Left ventricle myocardium inferior (tissue), 1 donor: ENCODE data around the gene FAAP100. TPM values are rescaled to one million over a fixed set of nuclear protein-coding genes. Genes with fewer than 3 reads are reported as not detected.

Experiments used
- DNase-seq: peaks from one replicate; pipeline ENCODE4 v3.0.0-alpha.2; 2020
- H3K27ac ChIP-seq: fragments of 200-600 bp; replicated peaks from 2 replicates; pipeline ENCODE4 v1.8.0; 2021
- H3K27me3 ChIP-seq: fragments of 200-600 bp; 2 replicates; pipeline ENCODE4 v1.8.0; 2021; ENCODE audit warnings: low read depth
- H3K36me3 ChIP-seq: fragments of 200-600 bp; 2 replicates; pipeline ENCODE4 v1.8.0; 2021
- H3K4me1 ChIP-seq: fragments of 200-600 bp; 2 replicates; pipeline ENCODE4 v1.8.0; 2021
- H3K4me3 ChIP-seq: fragments of 200-600 bp; 2 replicates; pipeline ENCODE4 v1.8.0; 2021; ENCODE audit warnings: mild to moderate bottlenecking, moderate library complexity
- H3K9me3 ChIP-seq: fragments of 200-600 bp; replicated peaks from 2 replicates; pipeline ENCODE4 v1.8.0; 2021
- intact Hi-C: fragments of 100-400 bp; cut with micrococcal nuclease; formaldehyde crosslinking; loops from one replicate; pipeline ENCODE4 v1.11.0; 2022
- total RNA-seq: library from RNA; stranded (reverse); fragmentation: NEBNext Ultra II Directional; extraction: Animal tissue kit (Norgen Biotek cat#: 25700); gene quantifications from one replicate; pipeline ENCODE4 v1.2.1, GENCODE V29; 2021
- TF ChIP-seq, protein P1 (sequence below): fragments of 200-600 bp; IDR thresholded peaks from 2 replicates; pipeline ENCODE4 v1.8.0; 2021; ENCODE audit warnings: antibody characterized with exemption, mild to moderate bottlenecking, borderline replicate concordance
- donor health status: DM: no; HTN: yes; CAD: no; lungs with severe emphysema.

Gene FAAP100
- total RNA-seq, 1 donor from 2014 or later = 15.9 TPM

DNA sequence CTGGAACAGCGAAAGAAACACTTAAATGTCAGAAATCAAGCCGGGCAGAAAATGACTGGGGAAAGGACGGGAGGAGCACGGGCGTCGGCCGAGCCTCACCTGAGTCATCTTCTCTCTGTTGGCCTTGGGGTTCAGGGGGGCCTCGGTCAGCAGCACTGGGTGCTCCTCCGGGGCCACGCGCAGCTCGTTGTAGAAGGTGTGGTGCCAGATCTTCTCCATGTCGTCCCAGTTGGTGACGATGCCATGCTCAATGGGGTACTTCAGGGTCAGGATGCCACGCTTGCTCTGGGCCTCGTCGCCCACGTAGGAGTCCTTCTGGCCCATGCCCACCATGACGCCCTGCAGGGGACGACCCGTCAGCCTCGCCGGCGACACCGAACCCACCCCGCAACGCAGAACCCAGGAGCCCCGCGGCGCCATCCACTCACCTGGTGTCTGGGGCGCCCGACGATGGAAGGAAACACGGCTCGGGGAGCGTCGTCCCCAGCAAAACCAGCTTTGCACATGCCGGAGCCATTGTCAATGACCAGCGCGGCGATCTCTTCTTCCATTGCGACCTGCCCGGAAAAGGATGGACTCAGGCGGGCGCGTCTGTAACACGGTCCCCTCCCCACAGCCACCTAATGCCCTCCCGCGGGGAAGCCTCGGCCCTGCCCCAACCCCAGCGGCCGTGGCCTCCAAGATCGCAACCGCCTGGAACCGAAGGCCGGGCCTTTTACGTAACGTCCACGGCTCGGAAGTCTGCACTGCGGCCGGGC is 40.2 kb downstream of the FAAP100 start:
- Histone ChIP-seq H3K4me3 (peak overlapping the region; percentile 93), H3K9me3 (peaks cover 4% of the 10 kb centered on the region), H3K27me3 (no peaks in the 10 kb centered on the region), H3K4me1 (peaks cover 78% of the 10 kb centered on the region), H3K27ac (peak overlapping the region; percentile 99), H3K36me3 (peaks cover 45% of the 10 kb centered on the region)
- intact Hi-C loops = no loop called here
- TF ChIP-seq, protein P1, sequence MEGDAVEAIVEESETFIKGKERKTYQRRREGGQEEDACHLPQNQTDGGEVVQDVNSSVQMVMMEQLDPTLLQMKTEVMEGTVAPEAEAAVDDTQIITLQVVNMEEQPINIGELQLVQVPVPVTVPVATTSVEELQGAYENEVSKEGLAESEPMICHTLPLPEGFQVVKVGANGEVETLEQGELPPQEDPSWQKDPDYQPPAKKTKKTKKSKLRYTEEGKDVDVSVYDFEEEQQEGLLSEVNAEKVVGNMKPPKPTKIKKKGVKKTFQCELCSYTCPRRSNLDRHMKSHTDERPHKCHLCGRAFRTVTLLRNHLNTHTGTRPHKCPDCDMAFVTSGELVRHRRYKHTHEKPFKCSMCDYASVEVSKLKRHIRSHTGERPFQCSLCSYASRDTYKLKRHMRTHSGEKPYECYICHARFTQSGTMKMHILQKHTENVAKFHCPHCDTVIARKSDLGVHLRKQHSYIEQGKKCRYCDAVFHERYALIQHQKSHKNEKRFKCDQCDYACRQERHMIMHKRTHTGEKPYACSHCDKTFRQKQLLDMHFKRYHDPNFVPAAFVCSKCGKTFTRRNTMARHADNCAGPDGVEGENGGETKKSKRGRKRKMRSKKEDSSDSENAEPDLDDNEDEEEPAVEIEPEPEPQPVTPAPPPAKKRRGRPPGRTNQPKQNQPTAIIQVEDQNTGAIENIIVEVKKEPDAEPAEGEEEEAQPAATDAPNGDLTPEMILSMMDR = no peak
- DNase-seq = no peak

DNA sequence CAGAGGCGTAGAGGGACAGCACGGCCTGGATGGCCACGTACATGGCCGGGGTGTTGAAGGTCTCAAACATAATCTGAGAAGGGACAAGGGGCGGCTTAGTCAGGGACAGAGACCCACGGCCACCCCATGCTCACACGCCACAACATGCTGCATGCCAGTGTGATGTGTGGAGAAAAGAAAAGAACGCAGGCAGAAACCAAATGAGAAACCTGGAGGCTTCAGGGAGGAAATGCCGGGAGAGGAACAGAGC is 40.7 kb downstream of the FAAP100 start:
- intact Hi-C loops = no loop called here
- TF ChIP-seq, protein P1 = no peak
- DNase-seq = no peak
- Histone ChIP-seq H3K9me3 (peaks cover 4% of the 10 kb centered on the region), H3K27me3 (no peaks in the 10 kb centered on the region), H3K4me3 (peak overlapping the region; percentile 93), H3K4me1 (peaks cover 73% of the 10 kb centered on the region), H3K27ac (peak overlapping the region; percentile 99), H3K36me3 (peaks cover 42% of the 10 kb centered on the region)

DNA sequence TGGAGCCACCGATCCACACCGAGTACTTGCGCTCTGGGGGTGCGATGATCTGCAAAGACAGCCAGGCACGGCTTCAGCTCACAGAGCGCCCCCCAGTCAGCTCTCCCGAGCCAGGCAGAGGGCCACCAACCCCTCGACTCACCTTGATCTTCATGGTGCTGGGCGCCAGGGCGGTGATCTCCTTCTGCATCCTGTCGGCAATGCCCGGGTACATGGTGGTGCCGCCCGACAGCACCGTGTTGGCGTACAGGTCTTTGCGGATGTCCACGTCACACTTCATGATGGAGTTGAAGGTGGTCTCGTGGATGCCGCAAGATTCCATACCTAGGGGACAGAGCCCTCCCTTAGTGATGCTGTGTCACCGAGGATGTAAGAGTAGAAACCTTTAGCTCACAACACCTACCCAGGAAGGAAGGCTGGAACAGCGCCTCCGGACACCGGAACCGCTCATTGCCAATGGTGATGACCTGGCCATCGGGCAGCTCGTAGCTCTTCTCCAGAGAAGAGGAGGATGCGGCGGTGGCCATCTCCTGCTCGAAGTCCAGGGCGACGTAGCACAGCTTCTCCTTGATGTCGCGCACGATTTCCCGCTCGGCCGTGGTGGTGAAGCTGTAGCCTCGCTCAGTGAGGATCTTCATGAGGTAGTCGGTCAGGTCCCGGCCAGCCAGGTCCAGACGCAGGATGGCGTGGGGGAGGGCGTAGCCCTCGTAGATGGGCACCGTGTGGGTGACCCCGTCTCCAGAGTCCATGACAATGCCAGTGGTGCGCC is 41.2 kb downstream of the FAAP100 start:
- peaks cover 4% of the 10 kb centered on the region for H3K9me3 ChIP-seq
- TF ChIP-seq, protein P1 = no peak
- intact Hi-C loops = no loop called here
- no peaks in the 10 kb centered on the region for H3K27me3 ChIP-seq
- peak overlapping the region; percentile 99 for H3K27ac ChIP-seq
- H3K36me3 ChIP-seq = peaks cover 40% of the 10 kb centered on the region
- H3K4me1 ChIP-seq = peaks cover 68% of the 10 kb centered on the region
- DNase-seq = no peak
- peak overlapping the region; percentile 93 for H3K4me3 ChIP-seq

DNA sequence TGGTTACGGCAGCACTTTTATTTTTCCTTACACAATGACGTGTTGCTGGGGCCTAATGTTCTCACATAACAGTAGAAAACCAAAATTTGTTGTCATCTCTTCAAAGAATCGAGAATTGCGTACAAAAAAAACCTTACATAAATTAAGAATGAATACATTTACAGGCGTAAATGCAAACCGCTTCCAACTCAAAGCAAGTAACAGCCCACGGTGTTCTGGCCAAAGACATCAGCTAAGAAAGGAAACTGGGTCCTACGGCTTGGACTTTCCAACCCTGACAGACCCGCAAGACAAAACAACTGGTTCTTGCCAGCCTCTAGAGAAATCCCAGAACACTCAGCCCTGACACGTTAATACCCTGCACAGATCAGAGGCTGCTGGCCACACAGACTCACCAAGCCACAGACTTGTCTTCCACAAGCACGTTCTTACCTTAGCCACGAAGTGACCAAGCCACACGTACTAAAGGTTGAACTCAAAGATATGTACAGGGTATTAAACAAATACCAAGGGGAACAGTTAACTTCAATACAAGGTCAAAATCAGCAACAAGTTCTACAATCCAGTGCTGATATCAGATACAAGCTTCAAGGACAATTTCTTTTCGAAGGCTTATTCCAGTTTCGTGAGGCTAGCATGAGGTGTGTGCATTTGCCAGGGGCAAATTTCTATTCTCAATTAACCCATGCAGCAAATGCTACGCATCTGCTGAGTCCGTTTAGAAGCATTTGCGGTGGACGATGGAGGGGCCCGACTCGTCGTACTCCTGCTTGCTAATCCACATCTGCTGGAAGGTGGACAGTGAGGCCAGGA is 42.0 kb downstream of the FAAP100 start:
- Histone ChIP-seq H3K36me3 (peaks cover 40% of the 10 kb centered on the region), H3K4me1 (peaks cover 60% of the 10 kb centered on the region), H3K4me3 (peak overlapping the region; percentile 93), H3K27me3 (no peaks in the 10 kb centered on the region), H3K9me3 (peaks cover 4% of the 10 kb centered on the region), H3K27ac (peak overlapping the region; percentile 99)
- intact Hi-C loops = no loop called here
- no peak for DNase-seq
- TF ChIP-seq, protein P1 = no peak

DNA sequence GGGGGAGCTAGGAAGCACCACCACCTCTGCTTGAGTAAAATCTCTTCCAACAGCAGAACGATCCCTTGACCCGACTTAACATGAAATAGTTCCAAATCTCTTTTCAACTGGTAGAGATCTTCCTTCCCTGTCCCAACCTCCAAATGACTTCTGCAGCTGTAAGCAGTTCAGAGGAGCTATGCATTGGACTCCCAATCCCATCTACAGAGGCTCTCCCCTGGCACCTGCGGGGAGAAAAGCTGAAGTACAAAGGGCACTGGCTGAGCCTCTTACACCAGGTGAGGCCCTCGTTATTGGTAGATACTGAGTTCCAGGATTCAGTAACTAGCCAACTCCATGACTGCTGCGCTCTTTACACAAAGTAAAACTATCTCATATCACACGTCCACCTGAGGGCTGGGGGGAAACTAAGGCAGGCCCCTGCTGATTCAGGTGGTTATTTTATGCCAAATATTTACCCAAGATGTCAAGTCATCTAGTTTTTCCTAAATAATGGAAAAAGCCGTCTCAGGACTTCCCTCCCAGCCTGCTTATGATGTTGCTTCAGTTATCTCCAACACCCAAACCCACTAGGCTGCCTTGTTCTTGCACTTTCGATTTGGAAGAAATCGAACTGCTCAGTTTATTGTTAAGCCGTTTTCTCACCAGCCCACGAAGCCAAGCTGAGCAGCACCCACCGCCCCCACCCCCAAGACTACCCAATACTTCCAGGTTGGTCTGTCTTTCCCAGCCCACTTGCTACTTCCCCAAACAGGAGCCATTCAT is 42.8 kb downstream of the FAAP100 start:
- Histone ChIP-seq H3K27me3 (no peaks in the 10 kb centered on the region), H3K4me1 (peaks cover 57% of the 10 kb centered on the region), H3K4me3 (peak overlapping the region; percentile 93), H3K36me3 (peaks cover 40% of the 10 kb centered on the region), H3K9me3 (peaks cover 4% of the 10 kb centered on the region), H3K27ac (peak overlapping the region; percentile 99)
- TF ChIP-seq, protein P1 = no peak
- intact Hi-C loops = no loop called here
- DNase-seq = no peak
